CD8-positive, alpha-beta memory T cell (primary cell): ENCODE results near the gene CEP68. TPM values are rescaled to one million over a fixed set of nuclear protein-coding genes. Genes with fewer than 3 reads are reported as not detected.
A peak's percentile ranks its signal among the peaks of the same experiment; 100 is the strongest.
"Not testable (repeated sequence)": the region's sequence is repeated elsewhere in the genome, so short reads cannot be mapped to it uniquely, and the experiment has no call there.

Source experiments
- CTCF ChIA-PET: fragments of 350-600 bp; sonication (Branson Sonifier 250); formaldehyde crosslinking; loops from one replicate; lab custom pipeline; 2021; ENCODE audit warnings: antibody characterized with exemption; lab: Charles Lee
- POLR2A ChIA-PET: fragments of 350-600 bp; sonication (Branson Sonifier 250); formaldehyde crosslinking; loops from one replicate; lab custom pipeline; 2021; ENCODE audit warnings: antibody characterized with exemption; lab: Charles Lee
- DNase-seq, 5 donors: peaks; one replicate each; pipeline versions ENCODE4 v3.0.0 to v3.0.0-alpha.2; 2020 to 2022; ENCODE audit warnings: mixed read lengths in 1 of 5
- H3K27ac ChIP-seq: one replicate; pipeline ENCODE4 v1.7.0; 2013; ENCODE audit warnings: low read depth, mild to moderate bottlenecking, low read length, moderate library complexity
- H3K27me3 ChIP-seq: 2 replicates; pipeline ENCODE4 v1.7.0; 2013; ENCODE audit warnings: low read length, mild to moderate bottlenecking; ENCODE audit not compliant: insufficient read depth, poor library complexity, severe bottlenecking
- H3K36me3 ChIP-seq: 2 replicates; pipeline ENCODE4 v1.7.0; 2013; ENCODE audit warnings: mild to moderate bottlenecking, low read length, moderate library complexity; ENCODE audit not compliant: insufficient read depth
- H3K4me1 ChIP-seq: 2 replicates; pipeline ENCODE4 v1.7.0; 2013; ENCODE audit warnings: mild to moderate bottlenecking, low read length, moderate library complexity; ENCODE audit not compliant: insufficient read depth
- H3K4me3 ChIP-seq: 2 replicates; pipeline ENCODE4 v1.7.0; 2013; ENCODE audit warnings: mild to moderate bottlenecking, low read length
- H3K9me3 ChIP-seq: 2 replicates; pipeline ENCODE4 v1.7.0; 2013; ENCODE audit warnings: mild to moderate bottlenecking, low read length
- H3K27ac Mint-ChIP-seq, 8 donors: one replicate each; pipeline ENCODE4 v1.8.0; 2020 to 2021; ENCODE audit warnings: mixed read lengths in 8 of 8, mild to moderate bottlenecking in 6 of 8, inconsistent platforms in 3 of 8, moderate library complexity in 3 of 8
- H3K27me3 Mint-ChIP-seq, 2 donors: one replicate each; pipeline ENCODE4 v1.8.0; 2020 to 2021; ENCODE audit warnings: mixed read lengths in 2 of 2, mild to moderate bottlenecking in 1 of 2, moderate library complexity in 1 of 2
- H3K36me3 Mint-ChIP-seq, 3 donors: one replicate each; pipeline ENCODE4 v1.8.0; 2020 to 2021; ENCODE audit warnings: mixed read lengths in 3 of 3, inconsistent platforms in 1 of 3, mild to moderate bottlenecking in 1 of 3
- H3K4me1 Mint-ChIP-seq, 3 donors: one replicate each; pipeline ENCODE4 v1.8.0; 2020 to 2021; ENCODE audit warnings: mixed read lengths in 3 of 3, inconsistent platforms in 1 of 3, mild to moderate bottlenecking in 1 of 3
- H3K4me3 Mint-ChIP-seq, 7 donors: one replicate each; pipeline ENCODE4 v1.8.0; 2020 to 2021; ENCODE audit warnings: mixed read lengths in 7 of 7, mild to moderate bottlenecking in 6 of 7, moderate library complexity in 4 of 7, inconsistent platforms in 2 of 7
- H3K9me3 Mint-ChIP-seq, 5 donors: one replicate each; pipeline ENCODE4 v1.8.0; 2020 to 2022; ENCODE audit warnings: mixed read lengths in 5 of 5, mild to moderate bottlenecking in 3 of 5, moderate library complexity in 2 of 5, inconsistent platforms in 1 of 5
- polyA plus RNA-seq: library from polyadenylated mRNA; unstranded; fragments of 300-500 nt; fragmentation: Illumina TruSeq; gene quantifications from one replicate; pipeline ENCODE4 v1.2.3, GENCODE V29; 2021
- total RNA-seq, 2 experiments: library from RNA; stranded (reverse); gene quantifications; one replicate each; pipeline ENCODE4 v1.2.3, GENCODE V29; 2021

CEP68 gene
- total and polyA plus RNA-seq, 3 experiments from 2014 or later = 7.2 to 24.7 (median 7.4) TPM

DNA sequence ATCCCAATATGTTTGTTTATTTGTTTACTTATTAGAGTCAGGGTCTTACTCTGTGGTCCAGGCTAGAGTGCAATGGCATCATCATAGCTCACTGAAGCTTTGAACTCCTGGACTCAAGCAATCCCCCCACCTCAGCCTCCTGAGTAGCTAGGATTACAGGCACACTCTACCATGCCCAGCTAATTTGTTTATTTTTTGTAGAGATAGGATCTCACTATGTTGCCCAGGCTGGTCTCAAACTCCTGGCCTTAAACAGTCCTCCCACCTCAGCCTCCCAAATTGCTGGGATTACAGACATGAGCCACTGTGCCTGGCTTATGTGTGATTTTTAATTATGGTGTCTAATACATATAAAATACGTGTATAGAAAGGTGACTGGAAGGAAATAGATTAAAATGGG is 36.0 kb upstream of the CEP68 start:
- H3K4me1 ChIP-seq, POLR2A ChIA-PET, H3K9me3 ChIP-seq, H3K27ac Mint-ChIP-seq, H3K27me3 ChIP-seq, H3K4me3 ChIP-seq, H3K27ac ChIP-seq, H3K9me3 Mint-ChIP-seq, H3K4me3 Mint-ChIP-seq, DNase-seq, H3K4me1 Mint-ChIP-seq, H3K36me3 ChIP-seq, H3K27me3 Mint-ChIP-seq, CTCF ChIA-PET: not testable (repeated sequence)
- peaks cover 9 to 37% (median 13%) of the 10 kb centered on the region in 3 donors for H3K36me3 Mint-ChIP-seq

GRCh38 chr2:65020943-65021528 is 35.2 kb upstream of the CEP68 start:
- ChIA-PET CTCF (no interaction called here), POLR2A (no interaction called here)
- Mint-ChIP-seq H3K36me3 (peaks cover 9 to 38% (median 17%) of the 10 kb centered on the region in 3 donors), H3K4me1 (no peaks in the 10 kb centered on the region), H3K4me3 (no peak overlapping the region), H3K27ac (no peak overlapping the region), H3K9me3 (no peaks in the 10 kb centered on the region), H3K27me3 (no peaks in the 10 kb centered on the region)
- DNase-seq = no peak
- Histone ChIP-seq H3K4me1 (no peaks in the 10 kb centered on the region), H3K4me3 (no peak overlapping the region), H3K27me3 (no peaks in the 10 kb centered on the region), H3K36me3 (no peaks in the 10 kb centered on the region), H3K27ac (peak overlapping the region; percentile 17), H3K9me3 (no peaks in the 10 kb centered on the region)

DNA sequence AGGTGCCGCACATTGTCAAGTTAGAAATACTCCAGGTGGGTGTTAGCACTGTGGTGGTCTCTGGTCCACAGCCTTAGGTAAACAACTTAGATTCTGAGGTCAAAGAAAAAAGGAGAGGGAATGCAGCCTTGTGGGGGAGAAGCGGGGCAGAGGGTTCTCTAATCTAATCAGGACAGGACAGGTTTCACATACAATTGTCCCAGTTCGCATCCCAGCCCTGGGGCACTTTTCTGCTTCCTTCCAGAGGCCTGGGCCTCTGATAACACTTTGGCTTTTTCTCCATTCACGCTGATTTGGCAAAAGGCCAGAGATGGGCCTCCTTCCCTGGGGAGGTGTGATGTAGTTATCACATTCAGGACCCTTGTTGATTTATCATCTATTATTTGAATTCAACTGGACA is 34.5 kb upstream of the CEP68 start:
- H3K36me3 ChIP-seq = no peaks in the 10 kb centered on the region
- no peaks in the 10 kb centered on the region for H3K9me3 Mint-ChIP-seq
- H3K4me3 ChIP-seq = no peak overlapping the region
- no peaks in the 10 kb centered on the region for H3K9me3 ChIP-seq
- H3K36me3 Mint-ChIP-seq = peaks cover 9 to 34% (median 16%) of the 10 kb centered on the region in 3 donors
- H3K27ac ChIP-seq = peak overlapping the region; percentile 17
- H3K4me3 Mint-ChIP-seq = no peak overlapping the region
- no peaks in the 10 kb centered on the region for H3K4me1 Mint-ChIP-seq
- H3K27ac Mint-ChIP-seq = no peak overlapping the region
- DNase-seq = no peak
- H3K27me3 ChIP-seq = no peaks in the 10 kb centered on the region
- H3K27me3 Mint-ChIP-seq = no peaks in the 10 kb centered on the region
- ChIA-PET POLR2A (no interaction called here), CTCF (no interaction called here)
- H3K4me1 ChIP-seq = no peaks in the 10 kb centered on the region

- Mint-ChIP-seq H3K27ac (no peak overlapping the region), H3K27me3 (no peaks in the 10 kb centered on the region), H3K9me3 (no peaks in the 10 kb centered on the region), H3K36me3 (peaks cover 9 to 33% (median 14%) of the 10 kb centered on the region in 3 donors), H3K4me3 (no peak overlapping the region), H3K4me1 (no peaks in the 10 kb centered on the region)
- ChIA-PET POLR2A (interaction anchor here (0.6 kb wide), 1 partner anchor 519 kb away, joined by 5 read pairs; no protein-coding TSS in a partner anchor), CTCF (no interaction called here)
- no peaks in the 10 kb centered on the region for H3K27me3 ChIP-seq
- DNase-seq = no peak
- H3K4me1 ChIP-seq = no peaks in the 10 kb centered on the region
- no peaks in the 10 kb centered on the region for H3K36me3 ChIP-seq
- H3K9me3 ChIP-seq = no peaks in the 10 kb centered on the region
- no peak overlapping the region for H3K4me3 ChIP-seq
- no peak overlapping the region for H3K27ac ChIP-seq
Observed at GRCh38 chr2:65022189-65022588, 34.0 kb upstream of the CEP68 start.

GRCh38 chr2:65023742-65024141 is 32.5 kb upstream of the CEP68 start:
- no peaks in the 10 kb centered on the region for H3K4me1 ChIP-seq
- no peaks in the 10 kb centered on the region for H3K36me3 ChIP-seq
- H3K4me3 ChIP-seq = no peak overlapping the region
- no peaks in the 10 kb centered on the region for H3K27me3 Mint-ChIP-seq
- H3K27ac ChIP-seq = no peak overlapping the region
- H3K27ac Mint-ChIP-seq = no peak overlapping the region
- peaks cover 5 to 27% (median 9%) of the 10 kb centered on the region in 3 donors for H3K36me3 Mint-ChIP-seq
- H3K4me3 Mint-ChIP-seq = no peak overlapping the region
- H3K9me3 Mint-ChIP-seq = no peaks in the 10 kb centered on the region
- no peaks in the 10 kb centered on the region for H3K27me3 ChIP-seq
- POLR2A ChIA-PET = no interaction called here
- no peak for DNase-seq
- H3K9me3 ChIP-seq = no peaks in the 10 kb centered on the region
- CTCF ChIA-PET = interaction anchor here (1.2 kb wide), 1 partner anchor 146 kb away, joined by 3 read pairs; no protein-coding TSS in a partner anchor
- H3K4me1 Mint-ChIP-seq = no peaks in the 10 kb centered on the region

DNA sequence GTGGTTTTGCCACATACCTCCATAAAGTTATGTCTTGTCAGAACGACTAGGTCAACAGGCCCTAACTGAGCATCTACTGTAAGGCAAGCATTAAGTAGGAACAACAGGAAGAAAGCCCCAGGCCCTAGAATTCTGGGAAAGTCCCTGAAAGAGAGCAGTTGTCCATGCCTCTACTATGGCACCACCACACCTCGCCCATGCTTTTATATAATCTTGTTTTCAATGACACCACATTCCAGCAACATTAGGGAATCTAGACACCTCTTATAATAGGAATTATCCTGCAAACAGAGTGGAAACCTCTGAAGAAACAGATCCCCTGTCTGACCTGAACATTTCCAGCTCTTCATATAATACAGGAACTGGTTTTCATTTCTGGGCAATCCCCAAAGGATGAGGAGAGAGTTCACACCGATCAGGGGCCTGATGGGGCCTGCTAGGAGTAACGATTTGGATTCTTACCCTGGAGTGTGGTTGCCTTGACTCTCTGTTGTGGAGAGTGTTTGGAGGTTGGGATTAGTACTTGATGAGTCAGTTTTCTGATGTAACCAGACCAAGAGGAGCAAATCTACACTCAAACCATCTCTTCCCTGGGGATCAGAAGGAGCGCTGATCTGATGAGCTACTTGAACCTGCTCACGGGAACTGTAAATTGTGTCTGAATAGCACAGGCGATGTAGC is 31.9 kb upstream of the CEP68 start:
- POLR2A ChIA-PET = no interaction called here
- no peak overlapping the region for H3K27ac Mint-ChIP-seq
- CTCF ChIA-PET = interaction anchor here (1.2 kb wide), 1 partner anchor 145 kb away, joined by 3 read pairs; no protein-coding TSS in a partner anchor

DNA sequence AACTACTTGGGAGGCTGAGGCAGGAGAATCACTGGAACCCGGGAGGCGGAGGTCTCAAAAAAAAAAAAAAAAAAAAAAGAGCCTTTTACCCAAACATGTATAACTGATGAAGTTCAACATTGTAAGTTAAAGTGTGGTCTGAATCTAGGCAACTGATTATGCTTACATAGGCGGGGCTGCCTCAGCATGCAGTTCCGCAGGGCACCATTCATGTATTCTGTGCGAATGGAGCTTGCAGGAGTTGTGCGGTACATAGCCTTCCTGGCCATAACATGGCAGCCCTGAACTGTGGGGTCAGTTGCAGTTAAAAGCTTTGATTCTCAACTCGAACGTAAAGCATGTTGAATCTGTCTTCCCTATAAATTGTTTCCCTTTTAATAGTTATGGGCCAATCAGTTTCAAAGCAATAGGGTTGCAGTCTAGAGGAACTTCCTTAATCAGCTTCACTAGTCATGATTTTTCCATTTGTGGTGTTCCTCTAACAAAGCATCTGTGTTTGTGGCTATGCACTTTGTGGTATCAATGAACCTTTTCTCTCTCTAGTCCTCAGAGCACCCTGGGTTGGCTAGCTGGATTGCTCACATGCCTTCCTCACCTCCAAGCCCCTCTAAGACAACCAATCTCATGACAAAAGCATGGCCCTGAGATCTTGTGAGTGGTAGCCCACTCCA is 30.6 kb upstream of the CEP68 start:
- peaks cover under 1% of the 10 kb centered on the region for H3K4me1 ChIP-seq
- Mint-ChIP-seq H3K9me3 (no peaks in the 10 kb centered on the region), H3K4me3 (no peak overlapping the region), H3K36me3 (peaks cover 0 to 20% (median 10%) of the 10 kb centered on the region in 3 donors), H3K27ac (peak overlapping the region in 2 of 8 donors; percentile 26 to 42), H3K27me3 (no peaks in the 10 kb centered on the region), H3K4me1 (peaks cover 2 to 3% (median 3%) of the 10 kb centered on the region in 3 donors)
- H3K27me3 ChIP-seq = no peaks in the 10 kb centered on the region
- no peaks in the 10 kb centered on the region for H3K36me3 ChIP-seq
- H3K27ac ChIP-seq = no peak overlapping the region
- no peaks in the 10 kb centered on the region for H3K9me3 ChIP-seq
- H3K4me3 ChIP-seq = no peak overlapping the region
- ChIA-PET CTCF (no interaction called here), POLR2A (no interaction called here)
- no peak for DNase-seq

More for the DNA sequence above, 31.9 kb upstream of the CEP68 start:
- no peaks in the 10 kb centered on the region for H3K9me3 Mint-ChIP-seq
- no peak for DNase-seq
- Histone ChIP-seq H3K4me1 (no peaks in the 10 kb centered on the region), H3K9me3 (no peaks in the 10 kb centered on the region), H3K27me3 (no peaks in the 10 kb centered on the region), H3K27ac (no peak overlapping the region), H3K36me3 (no peaks in the 10 kb centered on the region), H3K4me3 (no peak overlapping the region)
- no peaks in the 10 kb centered on the region for H3K27me3 Mint-ChIP-seq
- no peak overlapping the region for H3K4me3 Mint-ChIP-seq
- H3K36me3 Mint-ChIP-seq = peaks cover 0 to 23% (median 8%) of the 10 kb centered on the region in 3 donors
- H3K4me1 Mint-ChIP-seq = no peaks in the 10 kb centered on the region

- no peak overlapping the region for H3K4me3 Mint-ChIP-seq
- peaks cover 8% of the 10 kb centered on the region in 3 donors for H3K4me1 Mint-ChIP-seq
- no peaks in the 10 kb centered on the region for H3K27me3 Mint-ChIP-seq
- no peaks in the 10 kb centered on the region for H3K9me3 ChIP-seq
- H3K9me3 Mint-ChIP-seq = no peaks in the 10 kb centered on the region
- no peak overlapping the region for H3K4me3 ChIP-seq
- no peaks in the 10 kb centered on the region for H3K27me3 ChIP-seq
- no peak overlapping the region for H3K27ac ChIP-seq
- peaks cover 0 to 18% (median 10%) of the 10 kb centered on the region in 3 donors for H3K36me3 Mint-ChIP-seq
- POLR2A ChIA-PET = no interaction called here
- no peaks in the 10 kb centered on the region for H3K36me3 ChIP-seq
- CTCF ChIA-PET = no interaction called here
- DNase-seq = no peak
- peaks cover 6% of the 10 kb centered on the region for H3K4me1 ChIP-seq
- peak overlapping the region in 1 of 8 donors; percentile 42 for H3K27ac Mint-ChIP-seq
Observed at GRCh38 chr2:65026154-65026553, 30.1 kb upstream of the CEP68 start.
